PC-3 (cell line): ENCODE measurements around the gene BTBD6.

Experiments used
- CTCF ChIP-seq: fragments of 300-600 bp; sonication (generic); conservative IDR thresholded peaks from 2 replicates; pipeline ENCODE4 v1.5.1; 2017; ENCODE audit warnings: antibody characterized with exemption, low read depth, mild to moderate bottlenecking, low read length
- EZH2 ChIP-seq: fragments of 300-600 bp; sonication (generic); IDR thresholded peaks from one replicate; pipeline ENCODE4 v1.6.1; 2017; ENCODE audit warnings: antibody characterized with exemption, mild to moderate bottlenecking, low read length; ENCODE audit not compliant: unreplicated experiment
- EZH2phosphoT487 ChIP-seq: fragments of 300-600 bp; sonication (generic); IDR thresholded peaks from 2 replicates; pipeline ENCODE4 v1.6.1; 2018; ENCODE audit warnings: mild to moderate bottlenecking, antibody characterized with exemption, low read length, borderline replicate concordance

GRCh38 chr14:105283028-105283427 lies 34.7 kb downstream of the BTBD6 start:
- TF ChIP-seq CTCF (no peak), EZH2phosphoT487 (no peak), EZH2 (no peak)
